AG09319 (cell line): ENCODE data around the gene KRTAP13-3.

Experiments used
- DNase-seq: peaks from one replicate; pipeline ENCODE4 v3.0.0-alpha.2; 2010; ENCODE audit warnings: low read depth; ENCODE audit errors: extremely low read depth
- TF ChIP-seq, protein P1 (sequence below): IDR thresholded peaks from 2 replicates; pipeline ENCODE4 v1.5.1; 2011; ENCODE audit warnings: low read depth, mild to moderate bottlenecking, inconsistent platforms, low read length, moderate library complexity

KRTAP13-3 gene

DNA sequence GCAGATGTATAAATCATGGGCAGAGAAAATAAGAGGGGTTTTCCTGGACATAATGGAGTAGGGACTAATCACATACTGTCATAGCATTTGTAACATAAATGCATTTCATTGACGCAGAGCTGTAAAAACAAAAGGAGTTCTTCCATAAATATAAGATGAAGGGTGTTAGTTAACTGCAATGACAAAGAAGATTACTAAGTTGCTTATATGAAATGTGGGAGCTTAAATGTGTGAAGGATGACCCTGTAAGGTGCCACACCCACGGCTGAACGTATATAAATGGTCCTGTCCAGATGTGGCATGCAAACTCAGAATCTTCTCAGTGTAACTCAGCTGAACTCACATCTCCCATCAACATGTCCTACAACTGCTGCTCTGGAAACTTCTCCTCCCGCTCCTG, 30.0 kb downstream of the KRTAP13-3 start, which contains the start of gene KRTAP13-1:
Gene KRTAP13-1 (plus strand): TSS at position 301 of the 400 bp plus-strand sequence. CDS start 56 bp downstream, at position 357.
- no peak for DNase-seq
- TF ChIP-seq, protein P1, sequence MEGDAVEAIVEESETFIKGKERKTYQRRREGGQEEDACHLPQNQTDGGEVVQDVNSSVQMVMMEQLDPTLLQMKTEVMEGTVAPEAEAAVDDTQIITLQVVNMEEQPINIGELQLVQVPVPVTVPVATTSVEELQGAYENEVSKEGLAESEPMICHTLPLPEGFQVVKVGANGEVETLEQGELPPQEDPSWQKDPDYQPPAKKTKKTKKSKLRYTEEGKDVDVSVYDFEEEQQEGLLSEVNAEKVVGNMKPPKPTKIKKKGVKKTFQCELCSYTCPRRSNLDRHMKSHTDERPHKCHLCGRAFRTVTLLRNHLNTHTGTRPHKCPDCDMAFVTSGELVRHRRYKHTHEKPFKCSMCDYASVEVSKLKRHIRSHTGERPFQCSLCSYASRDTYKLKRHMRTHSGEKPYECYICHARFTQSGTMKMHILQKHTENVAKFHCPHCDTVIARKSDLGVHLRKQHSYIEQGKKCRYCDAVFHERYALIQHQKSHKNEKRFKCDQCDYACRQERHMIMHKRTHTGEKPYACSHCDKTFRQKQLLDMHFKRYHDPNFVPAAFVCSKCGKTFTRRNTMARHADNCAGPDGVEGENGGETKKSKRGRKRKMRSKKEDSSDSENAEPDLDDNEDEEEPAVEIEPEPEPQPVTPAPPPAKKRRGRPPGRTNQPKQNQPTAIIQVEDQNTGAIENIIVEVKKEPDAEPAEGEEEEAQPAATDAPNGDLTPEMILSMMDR, result no peak

DNA sequence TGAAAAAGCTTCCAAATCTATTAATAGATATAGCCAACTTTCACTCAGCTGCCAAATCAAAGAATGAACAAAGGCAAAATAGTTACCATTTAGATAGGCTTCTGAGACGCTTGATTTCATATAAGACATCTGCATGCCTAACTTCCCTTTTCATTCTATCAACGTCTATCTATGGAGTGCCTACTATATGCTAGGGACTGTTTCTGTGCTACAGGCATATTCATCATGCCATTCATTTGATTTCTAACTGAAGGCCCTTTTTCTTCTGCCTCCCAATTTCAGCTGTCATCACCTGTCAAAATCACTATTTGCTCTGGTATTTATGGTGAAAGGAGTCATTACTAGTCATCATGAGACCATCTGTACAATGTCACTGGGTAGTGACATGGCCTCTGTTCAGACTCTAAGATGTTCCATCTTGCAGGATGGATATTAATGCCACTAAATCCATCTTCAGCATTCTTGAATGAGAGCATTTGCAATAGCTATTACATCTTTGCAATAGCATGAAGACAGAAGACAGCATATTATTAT, 34.2 kb downstream of the KRTAP13-3 start:
- TF ChIP-seq, protein P1, result no peak
- no peak for DNase-seq

DNA sequence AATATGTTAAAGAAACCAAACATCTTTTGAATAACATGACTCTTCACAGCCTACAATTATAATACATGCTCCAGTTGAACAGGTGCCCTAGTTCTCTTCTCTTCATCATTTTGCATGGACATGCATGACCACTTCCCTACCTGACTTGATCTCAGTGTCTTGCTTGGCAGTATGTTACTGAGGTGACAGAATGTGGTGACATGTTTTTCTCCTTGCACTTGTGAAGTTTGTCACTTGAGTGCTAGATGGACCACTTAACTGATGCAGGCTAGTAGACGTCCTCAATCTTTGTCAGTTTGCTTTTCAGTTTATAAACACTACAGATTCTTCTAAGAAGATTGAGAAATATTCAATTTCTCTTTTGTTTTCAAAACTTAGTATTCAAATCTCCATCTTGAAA, 43.5 kb downstream of the KRTAP13-3 start:
- TF ChIP-seq, protein P1, result no peak
- no peak for DNase-seq
